Neural progenitor cell (in vitro differentiated cells): Measurements from ENCODE around the gene DNER. TPM values are rescaled to one million over a fixed set of nuclear protein-coding genes. Genes with fewer than 3 reads are reported as not detected.

Experiments used
- DNase-seq: peaks from one replicate; pipeline ENCODE4 v3.0.0-alpha.2; 2016; ENCODE audit warnings: low spot score
- H2AFZ ChIP-seq: fragments of 200-600 bp; sonication (generic); replicated peaks from 2 replicates; pipeline ENCODE4 v1.6.1; 2016; ENCODE audit warnings: antibody characterized with exemption
- H3F3A ChIP-seq: fragments of 200-600 bp; sonication (generic); 2 replicates; pipeline ENCODE4 v1.6.1; 2016; ENCODE audit warnings: antibody characterized with exemption, low read depth
- H3K27ac ChIP-seq: fragments of 200-600 bp; sonication (generic); 2 replicates; pipeline ENCODE4 v1.5.1; 2016; ENCODE audit warnings: mild to moderate bottlenecking
- H3K27me3 ChIP-seq: fragments of 200-600 bp; sonication (generic); 2 replicates; pipeline ENCODE4 v1.6.1; 2016; ENCODE audit warnings: mild to moderate bottlenecking, moderate library complexity
- H3K36me3 ChIP-seq: fragments of 200-600 bp; sonication (generic); 2 replicates; pipeline ENCODE4 v1.5.1; 2016
- H3K4me1 ChIP-seq: fragments of 200-600 bp; sonication (generic); 2 replicates; pipeline ENCODE4 v1.6.1; 2016; ENCODE audit warnings: mixed run types
- H3K4me2 ChIP-seq: fragments of 200-600 bp; sonication (generic); 2 replicates; pipeline ENCODE4 v1.6.1; 2016
- H3K4me3 ChIP-seq: fragments of 200-600 bp; sonication (generic); 2 replicates; pipeline ENCODE4 v1.5.1; 2016
- H3K79me2 ChIP-seq: fragments of 200-600 bp; sonication (generic); 2 replicates; pipeline ENCODE4 v1.6.1; 2016; ENCODE audit warnings: low read depth
- H3K9ac ChIP-seq: fragments of 200-600 bp; sonication (generic); 2 replicates; pipeline ENCODE4 v1.6.1; 2016
- H3K9me3 ChIP-seq: fragments of 200-600 bp; sonication (generic); 2 replicates; pipeline ENCODE4 v1.5.1; 2016; ENCODE audit warnings: low read depth
- H4K20me1 ChIP-seq: fragments of 200-600 bp; sonication (generic); 2 replicates; pipeline ENCODE4 v1.6.1; 2016; ENCODE audit warnings: low read depth
- H3K27ac Mint-ChIP-seq: 3 replicates; pipeline ENCODE4 v1.8.0; 2021; ENCODE audit warnings: mixed read lengths
- H3K27me3 Mint-ChIP-seq: 2 replicates; pipeline ENCODE4 v1.8.0; 2022; ENCODE audit warnings: low read depth, mild to moderate bottlenecking, inconsistent platforms, moderate library complexity, mixed read lengths; ENCODE audit not compliant: insufficient read depth
- H3K36me3 Mint-ChIP-seq: 3 replicates; pipeline ENCODE4 v1.8.0; 2021; ENCODE audit warnings: mixed read lengths
- H3K4me1 Mint-ChIP-seq: 3 replicates; pipeline ENCODE4 v1.8.0; 2021; ENCODE audit warnings: mixed read lengths
- H3K4me3 Mint-ChIP-seq: 3 replicates; pipeline ENCODE4 v1.8.0; 2021; ENCODE audit warnings: mild to moderate bottlenecking, moderate library complexity, mixed read lengths
- H3K9me3 Mint-ChIP-seq: 3 replicates; pipeline ENCODE4 v1.8.0; 2020; ENCODE audit warnings: mixed read lengths
- CTCF ChIP-seq: fragments of 200-600 bp; sonication (generic); IDR thresholded peaks from 2 replicates; pipeline ENCODE4 v1.5.1; 2017; ENCODE audit warnings: antibody characterized with exemption, mild to moderate bottlenecking
- EZH2 ChIP-seq: fragments of 200-600 bp; sonication (generic); IDR thresholded peaks from 2 replicates; pipeline ENCODE4 v1.6.1; 2017; ENCODE audit warnings: antibody characterized with exemption, mild to moderate bottlenecking, moderate library complexity
- EZH2phosphoT487 ChIP-seq: fragments of 200-600 bp; sonication (generic); IDR thresholded peaks from 2 replicates; pipeline ENCODE4 v1.6.1; 2017; ENCODE audit warnings: antibody characterized with exemption
- total RNA-seq: library from RNA; depleted of rRNA; stranded (reverse); fragments of >200 nt; gene quantifications from 2 replicates; pipeline ENCODE4 v1.2.3, GENCODE V29; 2015; ENCODE audit warnings: low replicate concordance

Gene DNER
- total RNA-seq, 1 donor from 2014 or later = 0.97 TPM

DNA sequence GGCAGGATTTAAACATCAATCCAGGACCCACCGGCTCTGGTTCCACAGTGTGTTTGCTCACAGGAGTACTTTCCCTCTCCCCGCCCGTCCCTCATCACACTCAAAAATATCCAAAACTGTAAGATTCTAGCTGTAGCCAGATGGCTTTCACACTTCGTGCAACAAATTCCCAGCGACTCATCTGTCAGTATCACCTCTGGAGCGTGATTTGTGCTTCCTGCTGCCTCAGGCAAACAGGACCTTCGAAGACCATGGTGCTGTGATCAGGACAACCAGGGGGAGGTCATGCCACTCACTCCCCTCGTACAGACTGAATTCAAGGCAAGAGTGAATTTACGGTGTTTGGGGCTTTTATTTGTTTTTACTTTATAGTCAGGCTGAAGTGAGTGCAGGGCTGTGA, 288.8 kb downstream of the DNER start:
- no peak overlapping the region for H3K4me2 ChIP-seq
- peaks cover 10% of the 10 kb centered on the region for H3K4me1 Mint-ChIP-seq
- no peak overlapping the region for H3K27ac ChIP-seq
- TF ChIP-seq EZH2 (no peak), EZH2phosphoT487 (no peak), CTCF (no peak)
- no peaks in the 10 kb centered on the region for H3K9me3 Mint-ChIP-seq
- peaks cover 2% of the 10 kb centered on the region for H3K36me3 Mint-ChIP-seq
- H3K4me1 ChIP-seq = no peaks in the 10 kb centered on the region
- DNase-seq = no peak
- no peaks in the 10 kb centered on the region for H3K36me3 ChIP-seq
- H3K4me3 ChIP-seq = no peak overlapping the region
- no peaks in the 10 kb centered on the region for H4K20me1 ChIP-seq
- no peak overlapping the region for H3K27ac Mint-ChIP-seq
- H3K9ac ChIP-seq = no peak overlapping the region
- H3F3A ChIP-seq = no peaks in the 10 kb centered on the region
- no peak overlapping the region for H3K4me3 Mint-ChIP-seq
- no peaks in the 10 kb centered on the region for H3K9me3 ChIP-seq
- no peaks in the 10 kb centered on the region for H3K27me3 ChIP-seq
- no peak overlapping the region for H2AFZ ChIP-seq
- H3K27me3 Mint-ChIP-seq = peaks cover 3% of the 10 kb centered on the region
- no peaks in the 10 kb centered on the region for H3K79me2 ChIP-seq

GRCh38 chr2:229422063-229422462, 292.3 kb downstream of the DNER start:
- DNase-seq = no peak
- H3K4me2 ChIP-seq = no peak overlapping the region
- no peak overlapping the region for H2AFZ ChIP-seq
- H3K79me2 ChIP-seq = no peaks in the 10 kb centered on the region
- Mint-ChIP-seq H3K36me3 (peaks cover 2% of the 10 kb centered on the region), H3K9me3 (no peaks in the 10 kb centered on the region), H3K27ac (no peak overlapping the region), H3K4me3 (no peak overlapping the region), H3K27me3 (peaks cover 3% of the 10 kb centered on the region), H3K4me1 (peaks cover 20% of the 10 kb centered on the region)
- no peak overlapping the region for H3K4me3 ChIP-seq
- TF ChIP-seq CTCF = no peak
- TF ChIP-seq EZH2phosphoT487 = no peak
- no peak for TF ChIP-seq EZH2
- no peaks in the 10 kb centered on the region for H3F3A ChIP-seq
- H3K9me3 ChIP-seq = no peaks in the 10 kb centered on the region
- no peak overlapping the region for H3K9ac ChIP-seq
- H3K27ac ChIP-seq = no peak overlapping the region
- H3K27me3 ChIP-seq = no peaks in the 10 kb centered on the region
- H3K4me1 ChIP-seq = no peaks in the 10 kb centered on the region
- H3K36me3 ChIP-seq = no peaks in the 10 kb centered on the region
- H4K20me1 ChIP-seq = no peaks in the 10 kb centered on the region

GRCh38 chr2:229419158-229419557, 295.2 kb downstream of the DNER start:
- no peaks in the 10 kb centered on the region for H3K9me3 ChIP-seq
- H3K79me2 ChIP-seq = no peaks in the 10 kb centered on the region
- Mint-ChIP-seq H3K36me3 (peaks cover 2% of the 10 kb centered on the region), H3K27ac (no peak overlapping the region), H3K4me1 (peaks cover 24% of the 10 kb centered on the region), H3K27me3 (no peaks in the 10 kb centered on the region), H3K9me3 (no peaks in the 10 kb centered on the region), H3K4me3 (no peak overlapping the region)
- H2AFZ ChIP-seq = no peak overlapping the region
- no peaks in the 10 kb centered on the region for H3F3A ChIP-seq
- TF ChIP-seq EZH2 = no peak
- TF ChIP-seq CTCF = no peak
- no peak for TF ChIP-seq EZH2phosphoT487
- H3K4me2 ChIP-seq = no peak overlapping the region
- no peaks in the 10 kb centered on the region for H3K4me1 ChIP-seq
- no peaks in the 10 kb centered on the region for H3K36me3 ChIP-seq
- no peak overlapping the region for H3K27ac ChIP-seq
- H3K4me3 ChIP-seq = no peak overlapping the region
- no peaks in the 10 kb centered on the region for H4K20me1 ChIP-seq
- H3K27me3 ChIP-seq = no peaks in the 10 kb centered on the region
- H3K9ac ChIP-seq = no peak overlapping the region
- no peak for DNase-seq
